ENCODE data around the gene CCNL2.
"Not testable (repeated sequence)": the region's sequence is repeated elsewhere in the genome, so short reads cannot be mapped to it uniquely, and the experiment has no call there.

Gene CCNL2

DNA sequence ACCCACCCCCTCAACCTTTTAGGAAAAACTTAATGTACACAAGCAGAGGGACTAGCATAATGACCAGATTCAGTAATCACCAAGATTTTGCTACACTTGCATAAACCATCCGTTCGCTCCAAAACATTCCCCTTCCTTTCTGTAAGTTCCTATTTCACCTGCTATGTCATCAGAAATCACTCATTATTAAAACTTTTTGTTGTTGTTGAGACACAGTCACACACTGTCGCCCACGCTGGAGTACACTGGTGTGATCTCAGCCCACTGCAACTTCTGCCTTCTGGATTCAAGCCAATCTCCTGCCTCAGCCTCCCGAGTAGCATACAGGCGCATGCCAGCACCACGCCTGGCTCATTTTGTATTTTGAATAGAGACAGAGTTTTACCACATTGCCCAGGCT is 4.5 kb upstream of the CCNL2 start:
- TF ChIP-seq, protein P1, sequence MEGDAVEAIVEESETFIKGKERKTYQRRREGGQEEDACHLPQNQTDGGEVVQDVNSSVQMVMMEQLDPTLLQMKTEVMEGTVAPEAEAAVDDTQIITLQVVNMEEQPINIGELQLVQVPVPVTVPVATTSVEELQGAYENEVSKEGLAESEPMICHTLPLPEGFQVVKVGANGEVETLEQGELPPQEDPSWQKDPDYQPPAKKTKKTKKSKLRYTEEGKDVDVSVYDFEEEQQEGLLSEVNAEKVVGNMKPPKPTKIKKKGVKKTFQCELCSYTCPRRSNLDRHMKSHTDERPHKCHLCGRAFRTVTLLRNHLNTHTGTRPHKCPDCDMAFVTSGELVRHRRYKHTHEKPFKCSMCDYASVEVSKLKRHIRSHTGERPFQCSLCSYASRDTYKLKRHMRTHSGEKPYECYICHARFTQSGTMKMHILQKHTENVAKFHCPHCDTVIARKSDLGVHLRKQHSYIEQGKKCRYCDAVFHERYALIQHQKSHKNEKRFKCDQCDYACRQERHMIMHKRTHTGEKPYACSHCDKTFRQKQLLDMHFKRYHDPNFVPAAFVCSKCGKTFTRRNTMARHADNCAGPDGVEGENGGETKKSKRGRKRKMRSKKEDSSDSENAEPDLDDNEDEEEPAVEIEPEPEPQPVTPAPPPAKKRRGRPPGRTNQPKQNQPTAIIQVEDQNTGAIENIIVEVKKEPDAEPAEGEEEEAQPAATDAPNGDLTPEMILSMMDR (IDR thresholded peaks at IDR 0.05; ENCODE audit: insufficient read depth, low read depth, low read length, missing control alignments) = no peak
- H3K4me3 ChIP-seq (ENCODE audit: low read length) = no peak overlapping the region
- DNase-seq (ENCODE audit: low read depth) = no peak

DNA sequence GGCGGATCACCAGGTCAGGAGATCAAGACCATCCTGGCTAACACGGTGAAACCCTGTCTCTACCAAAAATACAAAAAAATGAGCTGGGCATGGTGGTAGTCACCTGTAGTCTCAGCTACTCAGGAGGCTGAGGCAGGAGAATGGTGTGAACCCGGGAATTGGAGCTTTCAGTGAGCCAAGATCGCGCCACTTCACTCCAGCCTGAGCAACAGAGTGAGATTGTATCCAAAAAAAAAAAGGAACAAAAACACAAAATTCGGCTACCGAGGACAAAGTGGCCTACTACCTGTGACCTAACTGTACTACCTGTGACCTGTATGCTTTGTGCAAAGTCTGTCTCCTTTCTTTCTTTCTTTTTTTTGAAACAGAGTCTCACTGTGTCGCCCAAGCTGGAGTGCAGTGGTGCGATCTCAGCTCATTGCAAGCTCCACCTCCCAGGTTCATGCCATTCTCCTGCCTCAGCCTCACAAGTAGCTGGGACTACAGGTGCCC is 3.8 kb upstream of the CCNL2 start:
- DNase-seq (ENCODE audit: low read depth); H3K4me3 ChIP-seq (ENCODE audit: low read length): not testable (repeated sequence)

DNA sequence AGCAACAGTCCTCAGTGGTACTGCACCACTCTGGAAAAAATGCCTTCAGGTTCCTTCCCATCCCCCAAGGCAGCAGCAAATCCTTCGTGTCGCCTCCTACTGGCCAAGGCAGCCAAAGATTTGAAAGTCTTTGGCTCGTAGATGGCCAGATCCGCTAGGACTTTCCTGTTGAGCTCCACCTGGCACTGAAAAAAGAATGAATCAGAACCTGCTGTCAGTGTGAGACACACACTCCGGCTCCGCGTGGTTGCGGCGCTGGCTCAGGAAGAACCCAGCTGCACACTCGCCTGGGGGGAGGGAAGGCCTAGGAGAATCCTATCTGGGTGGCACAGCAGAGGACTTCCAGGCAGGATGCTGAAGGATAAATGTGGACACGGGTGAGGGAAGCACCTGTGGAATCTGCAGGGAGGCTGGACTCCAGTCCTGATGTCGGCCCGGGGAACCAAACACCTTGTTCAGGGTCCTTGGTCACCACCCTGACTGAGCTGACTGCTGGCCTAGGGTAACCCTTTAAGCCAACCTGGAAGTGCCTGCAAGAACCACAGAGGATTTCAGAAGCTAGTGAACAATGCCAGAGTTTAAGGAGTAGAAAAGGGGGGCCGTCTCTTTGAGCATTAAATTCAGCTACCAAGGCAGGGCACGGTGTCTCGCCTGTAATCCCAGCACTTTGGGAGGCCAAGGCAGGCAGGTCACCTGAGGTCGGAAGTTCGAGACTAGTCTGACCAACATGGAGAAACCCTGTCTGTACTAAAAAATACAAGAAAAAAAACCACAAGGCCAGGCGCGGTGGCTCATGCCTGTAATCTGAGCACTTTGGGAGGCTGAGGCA is 3.2 kb upstream of the CCNL2 start:
- TF ChIP-seq, protein P1 (IDR thresholded peaks at IDR 0.05; ENCODE audit: insufficient read depth, low read depth, low read length, missing control alignments) = peak; percentile 76
- DNase-seq (ENCODE audit: low read depth) = peak; percentile 95
- H3K4me3 ChIP-seq (ENCODE audit: low read length) = no peak overlapping the region

DNA sequence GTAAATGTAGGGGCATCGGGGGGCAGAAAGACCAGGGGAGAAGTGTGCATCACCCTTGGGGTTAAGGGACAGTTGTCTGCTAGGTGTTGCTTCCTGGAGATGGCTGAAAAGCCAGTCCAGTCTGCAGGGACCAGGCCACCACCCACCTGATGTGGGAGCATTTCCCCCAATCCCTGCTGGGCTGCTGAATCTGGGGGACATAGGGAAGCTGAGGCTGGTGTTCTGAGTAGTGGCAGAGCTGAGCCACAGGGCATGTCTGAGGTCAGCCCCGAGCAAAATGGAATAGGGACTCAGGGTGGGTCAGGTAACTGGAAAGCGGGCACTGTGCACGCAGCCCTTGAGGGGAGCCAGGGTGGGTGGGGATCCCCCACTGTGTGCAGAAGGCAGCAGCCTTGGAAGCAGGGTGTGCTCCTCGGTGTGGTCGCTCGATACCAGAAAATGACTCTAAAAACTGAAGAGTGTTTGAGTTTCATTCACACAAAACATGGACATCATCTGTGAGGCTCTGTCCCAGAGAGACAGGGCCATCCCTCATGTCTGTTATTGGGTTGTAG is 2.4 kb upstream of the CCNL2 start:
- TF ChIP-seq, protein P1 (IDR thresholded peaks at IDR 0.05; ENCODE audit: insufficient read depth, low read depth, low read length, missing control alignments) = no peak
- no peak overlapping the region for H3K4me3 ChIP-seq (ENCODE audit: low read length)
- no peak for DNase-seq (ENCODE audit: low read depth)

DNA sequence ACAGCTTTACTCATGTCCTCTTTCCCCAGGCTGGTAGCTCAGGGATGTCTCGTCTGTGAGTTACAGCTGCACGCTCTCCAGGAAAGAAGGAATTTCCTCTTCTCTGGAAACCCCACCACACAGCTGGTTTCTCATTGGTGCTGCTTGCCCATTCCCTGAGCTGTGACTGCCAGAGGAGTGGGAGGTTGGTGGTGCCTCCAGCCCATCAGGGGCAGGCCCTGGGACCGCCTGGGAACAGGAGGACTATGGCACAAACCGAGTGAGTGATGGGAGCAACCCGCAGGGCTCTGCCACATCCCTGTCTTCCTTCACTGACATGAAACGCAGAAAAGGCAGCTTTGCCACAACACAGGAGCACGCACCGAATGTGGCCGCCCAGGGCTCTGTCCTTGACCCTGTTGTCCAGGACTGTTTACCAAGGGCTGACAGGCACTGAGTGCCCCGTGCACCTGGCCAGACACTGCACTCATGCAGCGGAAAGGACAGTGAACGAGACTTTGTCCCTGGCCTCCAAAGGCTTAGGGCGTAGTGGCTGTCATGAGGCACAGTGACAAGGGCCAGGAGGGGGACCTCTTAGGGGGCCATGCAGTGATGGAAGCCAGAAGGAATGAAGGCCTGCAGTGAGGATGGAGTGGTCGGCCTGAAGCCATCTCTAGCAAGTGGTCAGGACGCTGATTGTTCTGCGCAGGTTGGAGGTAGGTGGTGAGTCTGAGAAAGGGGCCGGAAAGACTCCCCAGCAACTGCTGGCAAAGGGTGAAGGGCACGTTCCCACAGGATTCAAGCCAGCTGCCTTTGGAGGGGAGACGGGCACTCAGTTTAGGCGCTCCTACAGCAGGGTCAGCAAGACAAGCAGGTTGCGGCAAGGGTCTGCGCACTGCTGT is 1.7 kb upstream of the CCNL2 start:
- H3K4me3 ChIP-seq (ENCODE audit: low read length) = peak overlapping the region; percentile 97

DNA sequence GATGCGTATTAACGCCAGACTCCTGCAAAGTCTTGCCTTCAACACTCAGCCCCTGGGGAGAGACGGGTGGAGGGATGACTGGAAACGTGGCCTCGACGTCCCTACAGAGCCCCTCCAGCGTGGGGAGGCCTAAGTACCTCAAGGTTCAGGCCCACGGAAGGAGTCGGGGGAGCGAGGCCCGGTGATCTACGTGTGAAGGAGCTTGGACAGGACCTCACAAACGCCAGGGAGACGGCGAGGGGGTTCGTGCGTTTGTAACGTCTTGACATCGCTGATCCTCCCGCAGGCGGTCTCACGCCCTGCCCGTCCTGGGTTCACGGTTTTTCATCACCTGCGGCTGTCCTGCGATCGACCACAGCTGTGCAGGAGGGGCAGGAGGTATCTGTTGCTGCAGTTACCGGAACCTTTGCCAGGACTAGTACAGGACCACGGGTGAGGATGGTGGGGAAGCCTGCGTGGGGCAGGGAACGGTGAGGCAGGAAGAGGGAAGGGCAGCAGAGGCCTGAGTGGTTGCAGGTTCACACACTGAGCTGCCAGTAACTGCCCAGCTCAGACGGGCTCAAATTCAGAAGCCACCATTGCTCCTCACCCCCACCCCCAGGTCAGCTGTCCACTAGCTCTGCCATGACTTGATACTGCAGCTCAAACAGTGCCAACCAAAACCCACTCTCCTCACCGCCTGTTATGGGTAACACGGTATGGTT is 889 bp upstream of the CCNL2 start:
- no peak for DNase-seq (ENCODE audit: low read depth)
- H3K4me3 ChIP-seq (ENCODE audit: low read length) = peak overlapping the region; percentile 97
- TF ChIP-seq, protein P1 (IDR thresholded peaks at IDR 0.05; ENCODE audit: insufficient read depth, low read depth, low read length, missing control alignments) = no peak

More for the DNA sequence above, 1.7 kb upstream of the CCNL2 start:
- DNase-seq (ENCODE audit: low read depth) = no peak
- TF ChIP-seq, protein P1 (IDR thresholded peaks at IDR 0.05; ENCODE audit: insufficient read depth, low read depth, low read length, missing control alignments) = no peak

All from epithelial cell of esophagus (primary cell).